Activated effector memory CD4-positive, alpha-beta T cell treated with anti-CD3 and anti-CD28 coated beads, Interleukin-2, amount 50 U/mL, for 16 hours (primary cell): ENCODE results near the gene BEAN1.

Source experiments
- DNase-seq: peaks from one replicate; pipeline ENCODE4 v3.0.0-alpha.2; 2020

BEAN1 gene

DNA sequence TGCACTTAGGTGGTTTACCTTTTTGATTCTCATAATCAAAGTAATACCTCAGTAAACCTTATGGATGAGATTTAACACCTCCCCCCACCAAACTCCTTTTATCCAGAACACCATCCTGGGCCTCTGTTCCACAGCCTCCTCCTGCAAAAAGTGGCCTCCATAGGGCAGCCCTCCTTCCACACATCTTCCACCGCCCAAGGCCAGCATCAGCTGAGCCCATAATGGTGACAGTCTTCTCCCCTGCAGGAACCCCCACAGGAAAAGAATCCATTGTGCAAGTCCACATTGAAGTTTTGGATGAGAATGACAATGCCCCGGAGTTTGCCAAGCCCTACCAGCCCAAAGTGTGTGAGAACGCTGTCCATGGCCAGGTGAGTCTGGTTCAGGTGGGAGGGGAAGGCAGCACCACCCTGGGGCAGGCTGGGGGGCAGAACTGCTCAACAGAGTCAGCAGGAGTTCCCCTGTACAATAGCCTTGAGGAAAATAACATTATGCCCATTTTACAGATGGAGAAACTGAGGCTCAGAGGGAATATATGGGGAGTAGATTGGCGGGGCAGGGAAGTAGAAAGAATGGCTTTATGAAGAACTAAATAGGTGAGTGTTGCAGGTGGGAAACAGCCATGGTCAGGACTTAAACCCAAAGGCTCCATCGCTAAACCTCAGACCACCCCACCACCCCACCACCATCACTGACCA, 29.2 kb upstream of the BEAN1 start:
- DNase-seq: no peak

DNA sequence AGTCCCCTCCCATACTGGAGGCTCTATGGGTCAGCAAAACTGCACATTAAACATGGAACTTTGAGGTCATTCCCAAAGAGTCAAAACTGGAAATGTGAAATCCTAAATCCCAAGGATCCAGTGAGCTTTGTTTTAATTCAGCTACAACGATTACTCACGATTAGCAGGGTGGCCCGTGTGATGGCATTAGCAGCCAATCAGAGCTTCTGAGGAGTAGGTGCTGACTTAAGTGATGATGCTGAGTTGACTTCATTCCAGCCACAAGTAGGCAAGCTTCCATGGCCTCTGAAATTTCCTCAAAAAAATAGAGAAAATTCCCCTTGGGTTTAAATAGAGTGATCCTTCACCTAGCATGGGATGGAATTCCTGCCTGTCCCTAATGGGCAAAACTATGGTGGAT, 28.1 kb upstream of the BEAN1 start:
- DNase-seq: no peak

DNA sequence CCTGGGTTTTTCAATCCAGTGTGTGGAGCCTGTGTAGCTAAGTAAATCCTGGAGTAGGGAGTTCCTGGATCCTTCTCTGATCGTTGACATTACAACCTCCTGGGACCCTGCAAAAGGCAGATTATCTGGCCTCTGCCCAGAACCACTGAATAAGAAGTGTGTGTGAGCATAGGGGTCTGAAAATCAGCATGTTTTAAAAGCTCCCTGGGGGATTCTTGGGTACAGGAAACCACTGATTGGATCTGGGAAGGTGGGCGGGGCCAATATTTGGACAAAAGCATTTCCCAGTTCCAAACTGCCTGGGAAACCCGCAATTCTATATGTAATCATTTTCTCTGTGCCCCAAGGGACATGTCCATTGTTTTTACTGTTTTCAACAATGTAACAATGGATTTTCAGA, 27.2 kb upstream of the BEAN1 start:
- no peak for DNase-seq

DNA sequence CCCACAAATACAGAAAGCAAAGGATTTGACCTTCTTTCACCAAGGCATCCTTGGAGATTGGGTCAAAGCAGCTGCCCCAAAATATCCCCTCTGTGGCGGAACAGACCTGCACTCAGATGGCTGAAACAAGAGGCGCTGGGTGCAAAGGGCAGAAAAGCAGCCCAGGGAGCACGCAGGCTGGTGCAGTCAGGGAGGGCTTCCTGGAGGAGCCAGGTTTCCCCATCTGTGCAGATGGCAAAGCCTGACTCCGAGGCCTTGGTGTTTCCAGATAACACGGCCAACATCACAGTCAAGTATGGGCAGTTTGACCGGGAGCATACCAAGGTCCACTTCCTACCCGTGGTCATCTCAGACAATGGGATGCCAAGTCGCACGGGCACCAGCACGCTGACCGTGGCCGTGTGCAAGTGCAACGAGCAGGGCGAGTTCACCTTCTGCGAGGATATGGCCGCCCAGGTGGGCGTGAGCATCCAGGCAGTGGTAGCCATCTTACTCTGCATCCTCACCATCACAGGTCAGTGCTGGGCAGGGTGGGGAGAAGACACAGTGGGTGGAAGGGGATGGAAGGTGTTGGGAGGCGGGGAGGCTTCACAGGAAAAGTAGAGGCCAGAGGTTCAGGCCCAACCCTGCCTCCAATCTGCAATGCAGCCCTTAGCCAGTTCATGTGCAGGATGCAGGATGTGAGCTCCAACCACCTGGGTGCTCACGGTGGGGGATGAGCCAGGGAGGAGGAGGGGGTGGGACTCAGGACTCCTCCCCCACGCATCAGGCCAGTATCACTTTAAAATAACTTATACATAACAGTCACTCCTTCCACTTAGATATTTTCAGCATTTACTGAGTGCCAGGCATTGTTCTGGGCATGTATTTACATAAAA, 26.4 kb upstream of the BEAN1 start:
- no peak for DNase-seq

DNA sequence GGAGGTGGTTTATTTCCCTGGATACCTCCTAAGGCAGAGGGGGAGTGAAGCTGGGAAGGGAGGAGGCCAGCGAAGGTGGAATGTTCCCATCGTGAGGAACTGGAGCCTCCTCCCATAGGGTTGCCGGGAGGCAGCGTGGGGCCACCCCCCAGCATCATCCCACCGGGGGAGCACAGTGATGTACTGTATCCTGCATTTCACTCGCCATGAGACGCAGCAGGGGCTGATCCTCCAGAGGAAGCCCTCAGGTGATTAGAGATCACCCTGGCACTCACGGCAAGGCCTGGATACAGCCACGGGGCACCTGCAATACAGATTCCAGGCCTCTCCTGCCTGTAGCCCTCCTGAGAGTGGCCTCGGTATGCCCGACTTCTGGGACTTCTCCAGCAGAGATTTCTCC, 25.5 kb upstream of the BEAN1 start:
- DNase-seq: no peak

DNA sequence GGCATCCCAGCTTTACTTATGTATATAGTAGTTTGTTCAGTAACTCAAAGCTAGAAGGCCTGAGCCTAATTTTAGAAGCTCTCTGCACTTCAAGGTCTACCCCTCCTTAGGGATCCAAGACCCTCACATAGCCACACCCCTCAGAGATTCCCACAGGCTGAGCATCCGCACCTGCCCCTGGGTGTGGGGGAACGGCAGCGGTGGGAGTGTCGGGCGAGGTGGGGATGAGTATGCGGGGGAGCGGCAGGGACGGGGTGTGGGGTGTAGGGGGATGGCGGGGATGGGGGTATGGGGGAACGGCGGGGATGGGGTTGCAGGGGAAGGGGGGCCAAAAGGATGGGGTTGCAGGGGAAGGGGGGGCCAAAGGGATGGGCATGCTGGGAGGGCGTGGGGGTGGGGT, 24.9 kb upstream of the BEAN1 start:
- DNase-seq: no peak

DNA sequence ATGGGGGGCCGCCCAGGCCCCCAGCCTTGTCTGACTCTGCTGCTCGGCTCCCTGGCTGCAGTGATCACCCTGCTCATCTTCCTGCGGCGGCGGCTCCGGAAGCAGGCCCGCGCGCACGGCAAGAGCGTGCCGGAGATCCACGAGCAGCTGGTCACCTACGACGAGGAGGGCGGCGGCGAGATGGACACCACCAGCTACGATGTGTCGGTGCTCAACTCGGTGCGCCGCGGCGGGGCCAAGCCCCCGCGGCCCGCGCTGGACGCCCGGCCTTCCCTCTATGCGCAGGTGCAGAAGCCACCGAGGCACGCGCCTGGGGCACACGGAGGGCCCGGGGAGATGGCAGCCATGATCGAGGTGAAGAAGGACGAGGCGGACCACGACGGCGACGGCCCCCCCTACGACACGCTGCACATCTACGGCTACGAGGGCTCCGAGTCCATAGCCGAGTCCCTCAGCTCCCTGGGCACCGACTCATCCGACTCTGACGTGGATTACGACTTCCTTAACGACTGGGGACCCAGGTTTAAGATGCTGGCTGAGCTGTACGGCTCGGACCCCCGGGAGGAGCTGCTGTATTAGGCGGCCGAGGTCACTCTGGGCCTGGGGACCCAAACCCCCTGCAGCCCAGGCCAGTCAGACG, 24.4 kb upstream of the BEAN1 start:
- DNase-seq: no peak

DNA sequence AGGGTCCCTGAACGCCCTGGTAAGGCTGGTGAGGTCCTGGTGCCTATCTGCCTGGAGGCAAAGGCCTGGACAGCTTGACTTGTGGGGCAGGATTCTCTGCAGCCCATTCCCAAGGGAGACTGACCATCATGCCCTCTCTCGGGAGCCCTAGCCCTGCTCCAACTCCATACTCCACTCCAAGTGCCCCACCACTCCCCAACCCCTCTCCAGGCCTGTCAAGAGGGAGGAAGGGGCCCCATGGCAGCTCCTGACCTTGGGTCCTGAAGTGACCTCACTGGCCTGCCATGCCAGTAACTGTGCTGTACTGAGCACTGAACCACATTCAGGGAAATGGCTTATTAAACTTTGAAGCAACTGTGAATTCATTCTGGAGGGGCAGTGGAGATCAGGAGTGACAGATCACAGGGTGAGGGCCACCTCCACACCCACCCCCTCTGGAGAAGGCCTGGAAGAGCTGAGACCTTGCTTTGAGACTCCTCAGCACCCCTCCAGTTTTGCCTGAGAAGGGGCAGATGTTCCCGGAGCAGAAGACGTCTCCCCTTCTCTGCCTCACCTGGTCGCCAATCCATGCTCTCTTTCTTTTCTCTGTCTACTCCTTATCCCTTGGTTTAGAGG, 23.5 kb upstream of the BEAN1 start:
- DNase-seq: no peak

DNA sequence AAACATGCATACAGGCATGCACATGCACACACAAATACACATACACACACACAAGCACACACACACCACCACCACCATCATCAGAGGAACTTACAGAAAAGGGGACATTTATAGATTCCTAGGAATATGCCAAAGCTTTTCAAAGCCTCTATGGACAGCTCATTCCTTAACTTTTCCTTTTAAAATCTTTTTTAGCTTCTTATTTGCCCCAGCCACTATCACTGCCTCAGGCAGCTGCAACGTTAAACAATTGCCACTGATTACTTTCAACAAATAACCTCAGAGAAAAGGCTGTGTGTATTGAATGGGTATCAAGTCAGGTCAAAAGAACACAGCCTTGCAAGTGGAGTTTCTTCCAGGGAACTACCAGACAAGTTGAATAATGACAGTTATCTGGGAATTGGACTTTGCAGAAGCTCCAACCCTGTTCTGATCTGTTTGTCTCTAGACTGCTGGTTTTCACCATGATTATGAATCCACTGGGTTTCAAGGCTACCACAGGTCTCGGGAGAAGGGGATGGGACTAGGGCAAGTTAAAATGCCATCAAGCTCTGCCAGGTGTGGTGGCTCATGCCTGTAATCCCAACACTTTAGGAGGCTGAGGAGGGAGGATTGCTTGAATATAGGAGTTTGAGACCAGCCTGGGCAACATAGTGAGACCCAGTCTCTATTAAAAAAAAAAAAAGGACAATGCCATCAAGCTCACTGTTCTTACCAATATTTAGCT, 21.9 kb upstream of the BEAN1 start:
- no peak for DNase-seq

DNA sequence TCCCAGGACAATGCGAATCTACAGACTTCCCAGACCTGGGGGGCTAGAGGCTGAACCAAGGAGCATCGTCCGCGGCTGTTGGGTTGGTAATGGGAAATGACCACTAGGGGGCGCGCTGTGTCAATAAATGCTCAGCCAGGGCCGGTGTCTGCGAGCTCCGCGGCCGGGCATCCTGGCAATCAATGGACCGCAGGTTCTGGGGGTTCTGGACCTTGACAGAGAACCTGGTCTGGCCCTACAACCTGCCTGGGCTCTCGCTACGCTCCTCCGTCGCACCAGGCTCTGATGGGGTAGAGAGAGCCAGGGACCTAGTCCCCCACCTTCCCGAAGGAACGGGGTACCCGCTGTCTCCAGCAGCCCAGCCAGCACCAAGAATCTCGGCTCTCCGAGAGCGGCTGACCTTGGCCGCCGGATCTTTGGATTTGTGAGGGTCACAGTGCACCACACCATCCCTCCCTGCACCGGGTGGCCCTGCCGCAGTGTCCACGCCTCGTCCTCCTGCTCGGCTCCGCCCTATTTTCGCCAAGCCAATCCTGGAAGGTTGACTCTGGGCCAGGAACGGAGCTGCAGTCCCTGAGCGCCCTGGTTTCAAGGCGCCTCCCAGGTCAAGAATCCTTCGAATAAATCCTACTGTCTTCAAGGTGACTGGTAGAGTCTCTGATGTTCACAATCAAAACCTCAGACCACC, 20.4 kb upstream of the BEAN1 start:
- DNase-seq: peak; percentile 94

DNA sequence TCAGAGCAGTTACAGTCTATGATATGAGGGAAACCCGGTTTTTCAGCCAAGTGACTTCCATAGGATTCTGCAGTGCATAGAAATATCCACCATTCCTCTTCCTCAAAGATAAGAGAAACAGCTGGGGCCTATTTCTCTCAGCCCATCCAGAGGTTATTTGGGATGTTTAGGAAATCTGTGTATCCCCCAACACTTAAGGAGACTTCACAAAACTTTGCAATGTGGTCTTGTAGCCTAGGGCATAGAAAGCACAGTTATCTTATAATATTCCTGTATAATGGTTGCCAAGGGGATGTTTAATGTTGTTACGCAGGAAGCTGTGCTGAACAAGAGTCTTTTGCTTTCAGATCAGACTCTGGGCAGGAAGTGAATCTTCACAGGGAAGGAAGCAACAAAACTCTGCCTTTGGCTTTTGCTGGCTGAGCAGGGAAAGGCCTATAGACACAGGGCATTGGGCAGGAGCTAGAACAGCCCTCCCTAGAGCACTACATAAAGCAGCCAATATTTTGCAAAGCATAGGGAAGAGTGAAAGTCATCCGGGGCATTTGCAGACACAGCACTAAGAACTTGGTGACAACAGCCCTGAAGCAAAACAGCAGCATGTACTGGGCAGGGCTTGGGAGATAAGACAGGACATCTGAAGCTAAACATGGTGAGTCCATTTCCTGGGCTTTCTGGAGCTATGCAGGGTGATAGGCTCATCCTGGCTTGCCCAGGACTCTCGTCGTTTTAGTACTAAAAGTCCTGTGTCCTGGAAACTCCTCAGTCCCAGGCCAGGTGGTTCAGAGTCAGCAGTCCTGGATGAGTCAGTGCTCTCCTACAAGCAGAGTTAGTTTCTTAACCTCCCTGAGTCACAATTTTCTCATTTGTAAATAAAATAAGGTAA, 18.7 kb upstream of the BEAN1 start:
- DNase-seq: no peak

DNA sequence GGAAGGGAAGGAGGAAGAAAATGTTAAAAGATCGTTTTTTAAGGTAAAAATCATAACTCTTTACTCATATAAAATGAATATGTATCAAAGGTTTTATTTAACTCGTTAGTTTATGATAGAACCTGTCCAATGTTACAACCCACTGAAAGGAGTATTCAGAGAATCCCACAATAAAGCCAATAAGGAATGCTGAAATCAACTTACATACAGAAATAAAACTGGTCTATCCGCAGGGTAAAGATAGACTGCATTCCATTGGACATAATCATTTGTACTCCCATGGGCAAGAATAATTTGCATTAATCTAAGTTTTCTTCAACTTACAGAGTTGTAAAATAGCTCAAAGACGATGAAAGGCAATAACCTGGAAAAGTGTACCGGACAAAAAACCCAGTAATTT, 17.9 kb upstream of the BEAN1 start:
- no peak for DNase-seq

DNA sequence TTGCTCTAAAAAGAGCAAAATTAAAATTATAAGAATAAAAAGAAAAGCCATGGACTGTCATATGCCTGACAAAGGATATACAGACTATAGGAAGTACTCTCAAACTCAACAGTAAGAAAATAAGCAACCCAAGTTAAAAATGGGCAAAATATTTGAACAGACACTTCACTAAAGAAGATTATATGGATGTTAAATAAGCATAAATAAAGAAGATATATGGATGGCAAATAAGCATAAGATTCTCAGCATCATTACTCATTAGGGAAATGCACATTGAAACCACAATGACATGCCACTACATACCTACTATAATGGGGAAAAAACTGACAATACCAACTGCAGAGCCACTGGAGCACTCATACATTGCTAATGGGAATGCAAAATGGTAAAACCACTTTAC, 14.9 kb upstream of the BEAN1 start:
- DNase-seq: no peak

DNA sequence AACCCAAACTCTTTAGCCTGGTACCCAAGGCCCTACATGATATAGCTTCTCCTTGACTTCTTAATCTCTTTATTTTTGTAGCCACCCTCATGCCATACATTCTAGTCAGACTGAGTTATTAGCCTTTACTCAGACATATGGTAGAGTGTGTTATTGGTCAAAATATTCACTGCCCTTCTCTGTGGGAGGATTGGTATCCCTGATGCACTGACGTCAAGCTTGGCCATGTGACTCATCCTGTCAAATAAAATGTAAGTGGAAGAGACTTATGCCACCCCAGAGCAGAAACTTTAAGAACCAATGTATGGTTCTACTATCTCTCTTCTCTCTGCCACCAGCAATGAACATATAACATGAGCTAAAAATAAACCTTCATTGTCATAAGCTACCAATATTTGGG, 12.2 kb upstream of the BEAN1 start:
- no peak for DNase-seq

DNA sequence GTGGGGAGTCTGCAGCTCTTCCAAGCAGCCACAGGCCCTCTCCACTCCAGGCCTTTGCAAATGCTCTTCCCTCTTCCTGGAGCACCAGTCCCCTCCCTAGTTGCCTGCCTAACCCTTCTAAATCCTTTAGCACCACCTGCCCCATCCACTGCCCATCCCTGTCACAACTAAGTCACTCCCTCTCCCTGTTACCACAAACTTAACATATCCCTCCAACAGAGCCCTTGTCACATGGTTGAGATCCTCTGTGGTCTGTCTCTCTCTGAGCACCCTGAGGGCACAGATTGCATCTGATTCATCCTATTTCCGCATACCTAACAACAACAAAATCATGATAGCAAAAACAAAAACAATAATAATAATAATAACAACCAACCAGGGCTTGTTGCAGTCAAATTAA, 11.0 kb upstream of the BEAN1 start:
- no peak for DNase-seq

DNA sequence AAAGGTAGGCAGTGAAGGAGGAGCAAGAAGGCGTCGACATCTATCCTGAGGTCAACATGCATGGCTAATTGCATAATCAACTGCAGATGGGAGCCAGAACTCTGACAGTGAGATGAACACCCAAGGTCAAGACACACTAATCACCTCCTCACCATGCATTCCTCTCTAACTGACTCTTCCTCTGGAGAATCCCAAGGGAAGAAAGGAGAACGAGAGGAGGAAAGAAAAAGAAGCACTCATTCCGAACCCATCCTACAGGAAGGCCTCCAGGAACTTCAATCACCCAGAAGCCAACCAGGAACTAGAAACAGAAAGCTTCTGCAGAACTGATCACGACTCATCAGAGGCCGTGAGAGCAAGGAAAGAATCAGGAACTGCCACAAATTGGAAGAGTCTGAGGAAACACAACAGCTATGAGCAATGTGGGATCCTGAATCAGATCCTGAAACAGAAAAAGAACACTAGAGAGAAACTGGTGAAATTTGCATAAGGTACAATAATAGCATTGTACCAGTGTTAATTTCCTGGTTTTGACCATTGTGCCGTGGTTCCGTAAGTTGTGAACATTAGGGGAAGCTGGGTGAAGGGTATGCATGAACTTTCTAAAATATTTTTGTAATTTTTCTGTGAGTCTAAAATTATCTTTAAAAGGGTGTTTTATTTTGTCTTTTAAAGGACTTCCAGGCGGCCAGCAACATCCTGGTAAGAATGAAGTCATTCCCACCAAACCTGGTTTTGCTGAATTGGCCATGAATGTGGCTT, 10.0 kb upstream of the BEAN1 start:
- no peak for DNase-seq

DNA sequence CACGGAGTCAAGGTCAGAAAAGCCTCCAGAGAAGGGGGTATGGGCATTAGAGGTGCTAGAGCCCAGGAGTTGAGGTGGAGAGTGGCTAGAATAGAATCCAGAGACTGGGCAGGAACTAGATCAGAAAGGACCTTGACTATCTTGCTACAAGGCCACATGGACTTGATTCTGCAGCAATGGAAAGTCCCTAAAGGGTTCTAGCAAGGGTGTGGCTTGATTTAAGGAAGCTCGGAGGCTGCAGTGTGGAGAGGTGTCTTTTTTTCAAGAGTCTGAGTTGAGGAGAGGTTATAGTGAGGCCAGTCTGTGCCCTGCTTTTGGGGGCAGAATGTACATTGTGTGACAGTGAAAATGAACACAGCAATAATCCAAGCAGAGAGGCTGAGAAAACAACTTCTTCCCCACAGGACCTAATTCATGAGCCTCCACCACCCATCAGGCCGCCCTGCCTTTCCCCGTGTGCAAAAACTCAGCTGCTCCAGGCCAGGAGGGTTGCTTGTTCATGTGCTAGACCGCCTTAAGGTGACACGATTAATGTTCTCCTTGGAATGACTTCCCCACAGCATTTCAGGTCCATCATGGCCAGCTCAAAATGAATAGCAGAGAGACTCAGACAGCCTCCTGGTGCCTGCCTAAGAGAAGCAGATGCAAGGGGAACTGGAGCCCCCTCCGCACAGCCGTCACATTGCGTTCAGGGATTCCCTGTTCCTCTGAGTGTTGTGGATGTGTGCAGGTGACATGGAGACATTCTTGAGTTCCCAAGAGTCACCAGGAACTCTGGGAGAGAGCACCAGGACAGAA, 8.7 kb upstream of the BEAN1 start:
- no peak for DNase-seq

DNA sequence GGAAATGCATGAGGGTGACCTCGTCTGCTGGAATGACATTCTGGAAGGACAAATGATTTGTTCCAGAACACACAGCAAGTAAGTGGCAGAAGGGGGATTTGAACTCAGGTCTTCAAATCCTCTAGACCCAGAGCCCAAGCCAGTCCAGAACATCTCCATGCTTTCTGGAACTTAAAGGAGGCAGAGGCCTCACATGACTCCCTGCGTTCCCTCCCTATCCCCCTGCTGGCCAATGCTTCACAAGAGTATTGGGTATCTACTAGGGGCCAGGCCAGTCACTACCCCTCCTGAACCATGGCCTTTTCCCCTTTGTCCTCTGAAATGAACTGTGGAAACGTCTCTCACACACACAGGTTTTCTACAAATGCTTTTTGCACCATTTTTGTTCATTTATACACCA, 7.6 kb upstream of the BEAN1 start:
- DNase-seq: no peak

DNA sequence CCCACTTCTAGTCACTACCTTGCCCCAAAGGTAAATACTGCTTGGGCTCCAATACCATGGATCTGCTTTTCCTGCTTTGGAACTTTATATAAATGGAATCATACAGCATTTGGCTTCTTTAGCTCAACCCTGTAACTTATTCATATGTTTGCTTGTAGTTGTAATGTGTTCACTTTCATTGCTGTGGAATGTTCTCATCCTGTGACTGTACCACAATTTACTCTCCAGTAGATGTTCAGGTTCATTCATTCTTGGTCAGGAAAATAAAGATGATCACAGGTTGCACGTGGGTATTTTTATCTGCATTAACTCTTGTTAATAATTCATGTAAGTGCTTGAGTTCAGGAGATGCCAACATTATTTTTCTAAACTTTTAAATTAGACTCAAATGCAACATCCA, 6.7 kb upstream of the BEAN1 start:
- no peak for DNase-seq

DNA sequence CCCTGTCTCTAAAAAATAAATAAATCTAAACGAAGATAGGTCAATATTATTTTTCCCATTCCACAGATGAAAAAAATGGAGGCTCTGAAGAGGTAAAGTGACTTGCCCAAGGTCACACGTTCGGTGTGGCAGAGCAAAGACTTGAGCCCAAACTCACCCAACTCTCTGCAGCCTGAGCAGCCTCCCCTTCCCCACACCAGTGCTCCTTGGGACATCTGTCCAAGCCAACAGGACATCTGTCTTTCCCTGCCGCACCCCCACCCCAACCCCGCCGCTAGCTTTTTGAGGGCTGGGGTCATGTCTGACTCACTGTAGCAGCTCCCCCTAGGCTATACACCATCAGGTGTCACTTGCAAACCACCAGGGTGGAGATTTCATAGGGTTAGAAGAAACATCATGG, 5.2 kb upstream of the BEAN1 start:
- DNase-seq: no peak
